PC-9 (cell line): ENCODE results near the gene KCNMB3. TPM values are rescaled to one million over a fixed set of nuclear protein-coding genes. Genes with fewer than 3 reads are reported as not detected.
A peak's percentile ranks its signal among the peaks of the same experiment; 100 is the strongest.

ENCODE experiments used
- BruUV-seq: library from RNA; stranded (reverse); fragments of 400-500 nt; replicated peaks from 2 replicates; lab custom pipeline; 2021; lab: Mats Ljungman, UMichigan
- CTCF ChIA-PET: fragments of 300-600 bp; sonication (Branson Sonifier 250); formaldehyde crosslinking; loops from one replicate; lab custom pipeline; 2022; ENCODE audit warnings: antibody characterized with exemption; lab: Charles Lee
- POLR2A ChIA-PET: fragments of 300-600 bp; sonication (Branson Sonifier 250); formaldehyde crosslinking; loops from one replicate; lab custom pipeline; 2022; ENCODE audit warnings: antibody characterized with exemption; ENCODE audit not compliant: unreplicated experiment; lab: Charles Lee
- DNase-seq, 2 experiments: peaks; one replicate each; pipeline versions ENCODE4 v3.0.0 to v3.0.0-alpha.2; 2015 to 2022; ENCODE audit warnings: mixed read lengths in 1 of 2
- H2AFZ ChIP-seq: fragments of 200-600 bp; sonication (generic); 2 replicates; pipeline ENCODE4 v1.8.1; 2017; ENCODE audit warnings: antibody characterized with exemption
- H3F3A ChIP-seq: fragments of 200-600 bp; sonication (generic); 2 replicates; pipeline ENCODE4 v1.8.1; 2017; ENCODE audit warnings: antibody characterized with exemption, mild to moderate bottlenecking, low read depth; ENCODE audit not compliant: insufficient read depth
- H3K27ac ChIP-seq: fragments of 200-600 bp; sonication (generic); 2 replicates; pipeline ENCODE4 v1.6.1; 2016; ENCODE audit warnings: mixed run types
- H3K27me3 ChIP-seq: fragments of 200-600 bp; sonication (generic); 2 replicates; pipeline ENCODE4 v1.6.1; 2016; ENCODE audit warnings: low read depth, mixed run types; ENCODE audit not compliant: insufficient read depth
- H3K36me3 ChIP-seq: fragments of 200-600 bp; sonication (generic); 2 replicates; pipeline ENCODE4 v1.6.1; 2016; ENCODE audit warnings: low read depth, mixed run types
- H3K4me1 ChIP-seq: fragments of 200-600 bp; sonication (generic); replicated peaks from 2 replicates; pipeline ENCODE4 v1.6.1; 2016; ENCODE audit warnings: mixed run types; ENCODE audit not compliant: insufficient read depth
- H3K4me2 ChIP-seq: fragments of 200-600 bp; sonication (generic); 2 replicates; pipeline ENCODE4 v1.6.1; 2017; ENCODE audit warnings: mixed run types
- H3K4me3 ChIP-seq: fragments of 200-600 bp; sonication (generic); 2 replicates; pipeline ENCODE4 v1.6.1; 2016; ENCODE audit warnings: mixed run types
- H3K79me2 ChIP-seq: fragments of 200-600 bp; sonication (generic); 2 replicates; pipeline ENCODE4 v1.6.1; 2017; ENCODE audit warnings: low read depth, mixed run types
- H3K9me2 ChIP-seq: fragments of 200-600 bp; sonication (generic); 2 replicates; pipeline ENCODE4 v1.8.1; 2017; ENCODE audit warnings: mild to moderate bottlenecking; ENCODE audit not compliant: insufficient read depth
- H3K9me3 ChIP-seq: fragments of 200-600 bp; sonication (generic); 2 replicates; pipeline ENCODE4 v1.8.1; 2016; ENCODE audit warnings: low read depth; ENCODE audit not compliant: insufficient read depth
- H4K20me1 ChIP-seq: fragments of 200-600 bp; sonication (generic); 2 replicates; pipeline ENCODE4 v1.8.1; 2017; ENCODE audit not compliant: insufficient read depth
- CTCF ChIP-seq: fragments of 200-600 bp; sonication (generic); conservative IDR thresholded peaks from 2 replicates; pipeline ENCODE4 v1.6.1; 2017; ENCODE audit warnings: mixed run types, antibody characterized with exemption, mild to moderate bottlenecking, moderate library complexity
- EZH2 ChIP-seq: fragments of 200-600 bp; sonication (generic); IDR thresholded peaks from 2 replicates; pipeline ENCODE4 v1.8.0; 2017; ENCODE audit warnings: antibody characterized with exemption, low read depth
- intact Hi-C: fragments of 100-400 bp; cut with micrococcal nuclease; formaldehyde crosslinking; loops from one replicate; pipeline ENCODE4 v1.10.0; 2022; ENCODE audit not compliant: unreplicated experiment
- total RNA-seq: library from RNA; stranded (reverse); gene quantifications from 2 replicates; pipeline ENCODE4 v1.2.3, GENCODE V29; 2021

The KCNMB3 gene
- total RNA-seq, 1 experiment from 2014 or later = 8.9 TPM

- Histone ChIP-seq H3K4me3 (no peak overlapping the region), H3K27ac (no peak overlapping the region), H2AFZ (no peak overlapping the region), H3K9me2 (no peaks in the 10 kb centered on the region), H3K79me2 (no peaks in the 10 kb centered on the region), H3K4me1 (no peaks in the 10 kb centered on the region), H3K9me3 (no peaks in the 10 kb centered on the region), H3K4me2 (no peak overlapping the region), H3K36me3 (no peaks in the 10 kb centered on the region), H4K20me1 (no peaks in the 10 kb centered on the region), H3K27me3 (no peaks in the 10 kb centered on the region), H3F3A (no peaks in the 10 kb centered on the region)
- CTCF ChIA-PET = no interaction called here
- BruUV-seq = no TSS peak
- no peak for DNase-seq
- POLR2A ChIA-PET = no interaction called here
- intact Hi-C loops = no loop called here
- no peak for TF ChIP-seq CTCF
- TF ChIP-seq EZH2 = no peak
These were observed 28.9 kb upstream of the KCNMB3 start for GRCh38 chr3:179279837-179280236.

- no peak for TF ChIP-seq EZH2
- no peak for TF ChIP-seq CTCF
- H3K36me3 ChIP-seq = no peaks in the 10 kb centered on the region
- no peaks in the 10 kb centered on the region for H3F3A ChIP-seq
- no peak overlapping the region for H3K4me2 ChIP-seq
- H3K79me2 ChIP-seq = no peaks in the 10 kb centered on the region
- DNase-seq = no peak
- no peaks in the 10 kb centered on the region for H3K9me2 ChIP-seq
- BruUV-seq = no TSS peak
- H3K27ac ChIP-seq = no peak overlapping the region
- no peak overlapping the region for H3K4me3 ChIP-seq
- H4K20me1 ChIP-seq = no peaks in the 10 kb centered on the region
- H2AFZ ChIP-seq = 0 out of 2 replicates have a peak overlapping the region, but pooled peaks have one; percentile 5
- ChIA-PET POLR2A (no interaction called here), CTCF (no interaction called here)
- H3K9me3 ChIP-seq = no peaks in the 10 kb centered on the region
- intact Hi-C loops = no loop called here
- H3K27me3 ChIP-seq = no peaks in the 10 kb centered on the region
- no peaks in the 10 kb centered on the region for H3K4me1 ChIP-seq
These were observed 28.2 kb upstream of the KCNMB3 start for GRCh38 chr3:179278932-179279693.

- no peak overlapping the region for H3K27ac ChIP-seq
- CTCF ChIA-PET = no interaction called here
- no peak overlapping the region for H3K4me3 ChIP-seq
- H4K20me1 ChIP-seq = no peaks in the 10 kb centered on the region
- no peaks in the 10 kb centered on the region for H3K79me2 ChIP-seq
- intact Hi-C loops = no loop called here
- TF ChIP-seq EZH2 = no peak
- TF ChIP-seq CTCF = no peak
- no peaks in the 10 kb centered on the region for H3K9me3 ChIP-seq
- no peaks in the 10 kb centered on the region for H3K27me3 ChIP-seq
- no peak for DNase-seq
- no peak overlapping the region for H3K4me2 ChIP-seq
- H3K4me1 ChIP-seq = no peaks in the 10 kb centered on the region
- no peaks in the 10 kb centered on the region for H3K36me3 ChIP-seq
- H3F3A ChIP-seq = no peaks in the 10 kb centered on the region
- no peaks in the 10 kb centered on the region for H3K9me2 ChIP-seq
- H2AFZ ChIP-seq = no peak overlapping the region
- BruUV-seq = no TSS peak
- POLR2A ChIA-PET = no interaction called here
These were observed 27.2 kb upstream of the KCNMB3 start for GRCh38 chr3:179278151-179278550.
